GM23248 (cell line): Measurements from ENCODE around the gene COL6A1.

ENCODE experiments used
- EZH2 ChIP-seq: fragments of 200-600 bp; sonication (generic); IDR thresholded peaks from 2 replicates; pipeline ENCODE4 v1.6.1; 2018; ENCODE audit warnings: antibody characterized with exemption, mild to moderate bottlenecking; ENCODE audit not compliant: insufficient read depth, poor library complexity, severe bottlenecking
- EZH2phosphoT487 ChIP-seq: fragments of 200-600 bp; sonication (generic); IDR thresholded peaks from 2 replicates; pipeline ENCODE4 v1.6.1; 2018; ENCODE audit warnings: antibody characterized with exemption, moderate library complexity, mild to moderate bottlenecking, low read depth; ENCODE audit not compliant: insufficient read depth

DNA sequence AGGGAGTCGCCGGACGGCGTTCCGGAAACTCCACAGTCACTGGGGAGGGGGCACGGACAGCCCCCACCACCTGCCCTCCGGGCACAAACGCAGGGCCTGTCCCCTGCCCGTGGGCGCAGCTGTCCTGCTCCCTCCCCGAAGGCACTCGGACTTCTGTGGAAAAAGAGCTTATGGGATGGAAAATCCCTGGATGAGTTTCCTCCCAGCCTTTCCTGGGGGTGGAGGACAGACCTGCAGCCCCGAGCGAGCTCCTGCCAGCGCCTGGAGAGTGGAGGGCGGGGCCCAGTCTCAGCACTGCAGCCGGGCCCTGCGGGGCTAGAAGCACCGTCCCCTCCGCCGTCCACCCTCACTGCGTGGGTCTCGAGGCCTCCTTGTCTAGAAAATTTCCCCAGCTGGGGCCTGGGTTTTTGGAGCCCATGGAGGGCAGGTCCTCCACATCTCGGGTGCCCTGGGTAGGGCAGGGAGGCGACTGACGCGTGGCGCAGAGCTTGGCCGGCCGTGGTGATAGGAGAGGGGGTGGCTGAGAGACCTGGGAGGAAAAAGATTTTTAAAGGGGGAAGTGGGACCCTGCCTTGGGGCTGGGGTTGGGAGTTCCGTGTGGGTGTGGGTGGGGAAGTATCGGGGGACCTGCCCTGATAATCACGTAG, 6.4 kb upstream of the COL6A1 start:
- TF ChIP-seq EZH2 (no peak), EZH2phosphoT487 (no peak)
